Panc1 (cell line): ENCODE data around the gene RAB4B. TPM values are rescaled to one million over a fixed set of nuclear protein-coding genes. Genes with fewer than 3 reads are reported as not detected.
"Not testable (repeated sequence)": the region's sequence is repeated elsewhere in the genome, so short reads cannot be mapped to it uniquely, and the experiment has no call there.

Experiments
- ATAC-seq: fragments of 200-7000 bp; cut with Tn5 transposase; 2 replicates; pipeline ENCODE4 v1.9.1; 2020; ENCODE audit warnings: mild to moderate bottlenecking, moderate library complexity
- BruUV-seq: library from RNA; stranded (reverse); fragments of 400-500 nt; replicated peaks from 2 replicates; lab custom pipeline; 2021; lab: Mats Ljungman, UMichigan
- CTCF ChIA-PET: fragments of 300-600 bp; sonication (Branson Sonifier 250); formaldehyde crosslinking; loops from one replicate; lab custom pipeline; 2022; ENCODE audit warnings: antibody characterized with exemption; lab: Charles Lee
- POLR2A ChIA-PET: fragments of 300-600 bp; sonication (Branson Sonifier 250); formaldehyde crosslinking; loops from one replicate; lab custom pipeline; 2022; ENCODE audit warnings: antibody characterized with exemption; lab: Charles Lee
- DNase-seq: peaks from one replicate; pipeline ENCODE4 v3.0.0-alpha.2; 2010; ENCODE audit warnings: low read depth, low spot score
- H3K27ac ChIP-seq: 2 replicates; pipeline ENCODE4 v1.5.1; 2011; ENCODE audit warnings: mild to moderate bottlenecking, low read length, inconsistent platforms
- H3K27me3 ChIP-seq: fragments of 200-500 bp; sonication (Bioruptor generic); 2 replicates; pipeline ENCODE4 v1.6.0; 2014; ENCODE audit warnings: low read length, inconsistent platforms; ENCODE audit not compliant: control insufficient read depth, insufficient read depth
- H3K36me3 ChIP-seq: fragments of 200-500 bp; sonication (Bioruptor generic); 2 replicates; pipeline ENCODE4 v1.5.1; 2014; ENCODE audit warnings: inconsistent platforms, mild to moderate bottlenecking, low read length, moderate library complexity; ENCODE audit not compliant: control insufficient read depth, insufficient read depth
- H3K4me1 ChIP-seq: 2 replicates; pipeline ENCODE4 v1.5.1; 2011; ENCODE audit warnings: inconsistent platforms, mild to moderate bottlenecking, low read length, moderate library complexity; ENCODE audit not compliant: control insufficient read depth, insufficient read depth
- H3K4me3 ChIP-seq, 2 experiments: 2 replicates each; pipeline ENCODE4 v1.5.1; 2011 to 2012; ENCODE audit warnings: low read depth in 2 of 2, low read length in 2 of 2, mild to moderate bottlenecking in 2 of 2, inconsistent platforms in 1 of 2, moderate library complexity in 1 of 2
- H3K9me3 ChIP-seq: fragments of 200-500 bp; sonication (Bioruptor generic); 2 replicates; pipeline ENCODE4 v1.5.1; 2014; ENCODE audit warnings: low read depth, mild to moderate bottlenecking, inconsistent platforms, low read length, moderate library complexity; ENCODE audit not compliant: control insufficient read depth, insufficient read depth
- POLR2AphosphoS5 ChIP-seq: IDR thresholded peaks from 2 replicates; pipeline ENCODE4 v1.6.1; 2012; ENCODE audit warnings: mild to moderate bottlenecking, low read depth, low read length, moderate library complexity
- SIN3A ChIP-seq: IDR thresholded peaks from 2 replicates; pipeline ENCODE4 v1.6.1; 2012; ENCODE audit warnings: low read depth, mild to moderate bottlenecking, low read length, moderate library complexity, borderline replicate concordance; ENCODE audit not compliant: insufficient read depth
- TCF7L2 ChIP-seq: IDR thresholded peaks from 2 replicates; pipeline ENCODE4 v1.6.1; 2011; ENCODE audit warnings: mild to moderate bottlenecking, low read depth, low read length, inconsistent platforms
- in situ Hi-C: cut with HindIII; loops from 2 replicates; pipeline ENCODE4 v1.10.0; 2016; ENCODE audit warnings: low sequenced_read_pairs, low pct_unique_long_range_greater_than_20kb
- intact Hi-C: fragments of 100-400 bp; cut with micrococcal nuclease; formaldehyde crosslinking; loops from one replicate; pipeline ENCODE4 v1.10.0; 2022; ENCODE audit not compliant: unreplicated experiment
- total RNA-seq: library from RNA; stranded (reverse); gene quantifications from one replicate; pipeline ENCODE4 v1.2.1, GENCODE V29; 2021; ENCODE audit not compliant: unreplicated experiment
- TF ChIP-seq, protein P1 (sequence below), 2 experiments: IDR thresholded peaks; 2 replicates each; pipeline ENCODE4 v1.6.1; 2011 to 2012; ENCODE audit warnings: low read depth in 2 of 2, control low read depth in 1 of 2, low read length in 1 of 2, mild to moderate bottlenecking in 1 of 2, moderate library complexity in 1 of 2; ENCODE audit not compliant: insufficient read depth in 1 of 2
- TF ChIP-seq, protein P2 (sequence below): fragments of 450-650 bp; IDR thresholded peaks from 2 replicates; pipeline ENCODE4 v1.5.1; 2017; ENCODE audit warnings: mild to moderate bottlenecking

RAB4B gene
- total RNA-seq, 1 experiment from 2014 or later, result 24.8 TPM

DNA sequence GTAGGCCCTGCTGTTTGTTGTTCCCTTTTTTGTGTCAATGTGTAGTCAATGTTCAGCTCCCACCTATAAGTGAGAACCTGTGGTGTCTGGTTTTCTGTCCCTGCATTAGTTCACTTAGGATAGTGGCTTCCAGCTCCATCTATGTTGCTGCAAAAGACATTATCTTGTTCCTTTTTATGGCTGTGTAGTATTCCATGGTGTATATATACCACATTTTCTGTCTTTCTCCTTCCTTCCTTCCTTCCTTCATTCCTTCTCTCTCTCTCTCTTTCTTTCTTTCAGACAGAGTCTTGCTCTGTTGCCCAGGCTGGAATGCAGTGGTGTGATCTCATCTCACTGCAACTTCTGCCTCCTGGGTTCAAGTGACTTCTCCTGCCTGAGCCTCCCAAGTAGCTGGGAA is 51.2 kb downstream of the RAB4B start:
- no peak for DNase-seq
- BruUV-seq, result no TSS peak
- no peaks in the 10 kb centered on the region for H3K9me3 ChIP-seq
- H3K36me3 ChIP-seq, result no peaks in the 10 kb centered on the region
- H3K27me3 ChIP-seq, result no peaks in the 10 kb centered on the region
- intact Hi-C loops, result no loop called here
- H3K4me1 ChIP-seq, result no peaks in the 10 kb centered on the region
- no peak overlapping the region for H3K4me3 ChIP-seq
- TF ChIP-seq TCF7L2 (no peak), POLR2AphosphoS5 (no peak), SIN3A (no peak)
- TF ChIP-seq, protein P1, sequence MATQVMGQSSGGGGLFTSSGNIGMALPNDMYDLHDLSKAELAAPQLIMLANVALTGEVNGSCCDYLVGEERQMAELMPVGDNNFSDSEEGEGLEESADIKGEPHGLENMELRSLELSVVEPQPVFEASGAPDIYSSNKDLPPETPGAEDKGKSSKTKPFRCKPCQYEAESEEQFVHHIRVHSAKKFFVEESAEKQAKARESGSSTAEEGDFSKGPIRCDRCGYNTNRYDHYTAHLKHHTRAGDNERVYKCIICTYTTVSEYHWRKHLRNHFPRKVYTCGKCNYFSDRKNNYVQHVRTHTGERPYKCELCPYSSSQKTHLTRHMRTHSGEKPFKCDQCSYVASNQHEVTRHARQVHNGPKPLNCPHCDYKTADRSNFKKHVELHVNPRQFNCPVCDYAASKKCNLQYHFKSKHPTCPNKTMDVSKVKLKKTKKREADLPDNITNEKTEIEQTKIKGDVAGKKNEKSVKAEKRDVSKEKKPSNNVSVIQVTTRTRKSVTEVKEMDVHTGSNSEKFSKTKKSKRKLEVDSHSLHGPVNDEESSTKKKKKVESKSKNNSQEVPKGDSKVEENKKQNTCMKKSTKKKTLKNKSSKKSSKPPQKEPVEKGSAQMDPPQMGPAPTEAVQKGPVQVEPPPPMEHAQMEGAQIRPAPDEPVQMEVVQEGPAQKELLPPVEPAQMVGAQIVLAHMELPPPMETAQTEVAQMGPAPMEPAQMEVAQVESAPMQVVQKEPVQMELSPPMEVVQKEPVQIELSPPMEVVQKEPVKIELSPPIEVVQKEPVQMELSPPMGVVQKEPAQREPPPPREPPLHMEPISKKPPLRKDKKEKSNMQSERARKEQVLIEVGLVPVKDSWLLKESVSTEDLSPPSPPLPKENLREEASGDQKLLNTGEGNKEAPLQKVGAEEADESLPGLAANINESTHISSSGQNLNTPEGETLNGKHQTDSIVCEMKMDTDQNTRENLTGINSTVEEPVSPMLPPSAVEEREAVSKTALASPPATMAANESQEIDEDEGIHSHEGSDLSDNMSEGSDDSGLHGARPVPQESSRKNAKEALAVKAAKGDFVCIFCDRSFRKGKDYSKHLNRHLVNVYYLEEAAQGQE (IDR thresholded peaks at IDR 0.05; ENCODE audit: insufficient read depth in 1 of 2, low read depth in 2 of 2, low read length in 1 of 2), result no peak
- TF ChIP-seq, protein P2, sequence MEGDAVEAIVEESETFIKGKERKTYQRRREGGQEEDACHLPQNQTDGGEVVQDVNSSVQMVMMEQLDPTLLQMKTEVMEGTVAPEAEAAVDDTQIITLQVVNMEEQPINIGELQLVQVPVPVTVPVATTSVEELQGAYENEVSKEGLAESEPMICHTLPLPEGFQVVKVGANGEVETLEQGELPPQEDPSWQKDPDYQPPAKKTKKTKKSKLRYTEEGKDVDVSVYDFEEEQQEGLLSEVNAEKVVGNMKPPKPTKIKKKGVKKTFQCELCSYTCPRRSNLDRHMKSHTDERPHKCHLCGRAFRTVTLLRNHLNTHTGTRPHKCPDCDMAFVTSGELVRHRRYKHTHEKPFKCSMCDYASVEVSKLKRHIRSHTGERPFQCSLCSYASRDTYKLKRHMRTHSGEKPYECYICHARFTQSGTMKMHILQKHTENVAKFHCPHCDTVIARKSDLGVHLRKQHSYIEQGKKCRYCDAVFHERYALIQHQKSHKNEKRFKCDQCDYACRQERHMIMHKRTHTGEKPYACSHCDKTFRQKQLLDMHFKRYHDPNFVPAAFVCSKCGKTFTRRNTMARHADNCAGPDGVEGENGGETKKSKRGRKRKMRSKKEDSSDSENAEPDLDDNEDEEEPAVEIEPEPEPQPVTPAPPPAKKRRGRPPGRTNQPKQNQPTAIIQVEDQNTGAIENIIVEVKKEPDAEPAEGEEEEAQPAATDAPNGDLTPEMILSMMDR, result no peak
- H3K27ac ChIP-seq, result no peak overlapping the region; the same call in 1 of the 2 replicates
- POLR2A ChIA-PET, result no interaction called here
- in situ Hi-C loops, result no loop called here
- CTCF ChIA-PET, result no interaction called here
- ATAC-seq, result no peak

DNA sequence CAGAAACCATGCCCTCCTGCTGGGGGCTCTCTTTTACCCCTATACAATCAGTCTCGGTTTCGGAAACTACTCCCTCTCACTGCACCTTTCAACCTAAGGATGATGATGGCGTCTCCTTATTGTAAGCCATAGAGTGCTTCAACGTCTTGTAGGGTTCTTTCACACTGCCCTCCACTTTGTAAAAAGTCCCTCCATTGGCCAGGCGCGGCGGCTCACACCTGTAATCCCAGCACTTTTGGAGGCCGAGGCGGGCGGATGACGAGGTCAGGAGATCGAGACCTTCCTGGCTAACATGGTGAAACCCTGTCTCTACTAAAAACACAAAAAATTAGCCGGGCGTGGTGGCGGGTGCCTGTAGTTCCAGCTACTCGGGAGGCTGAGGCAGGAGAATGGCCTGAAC is 52.7 kb downstream of the RAB4B start:
- CTCF ChIA-PET, H3K4me3 ChIP-seq, intact Hi-C loops, H3K27ac ChIP-seq, POLR2A ChIA-PET, H3K36me3 ChIP-seq, BruUV-seq, DNase-seq, ATAC-seq, in situ Hi-C loops, H3K27me3 ChIP-seq, H3K4me1 ChIP-seq, H3K9me3 ChIP-seq: not testable (repeated sequence)

DNA sequence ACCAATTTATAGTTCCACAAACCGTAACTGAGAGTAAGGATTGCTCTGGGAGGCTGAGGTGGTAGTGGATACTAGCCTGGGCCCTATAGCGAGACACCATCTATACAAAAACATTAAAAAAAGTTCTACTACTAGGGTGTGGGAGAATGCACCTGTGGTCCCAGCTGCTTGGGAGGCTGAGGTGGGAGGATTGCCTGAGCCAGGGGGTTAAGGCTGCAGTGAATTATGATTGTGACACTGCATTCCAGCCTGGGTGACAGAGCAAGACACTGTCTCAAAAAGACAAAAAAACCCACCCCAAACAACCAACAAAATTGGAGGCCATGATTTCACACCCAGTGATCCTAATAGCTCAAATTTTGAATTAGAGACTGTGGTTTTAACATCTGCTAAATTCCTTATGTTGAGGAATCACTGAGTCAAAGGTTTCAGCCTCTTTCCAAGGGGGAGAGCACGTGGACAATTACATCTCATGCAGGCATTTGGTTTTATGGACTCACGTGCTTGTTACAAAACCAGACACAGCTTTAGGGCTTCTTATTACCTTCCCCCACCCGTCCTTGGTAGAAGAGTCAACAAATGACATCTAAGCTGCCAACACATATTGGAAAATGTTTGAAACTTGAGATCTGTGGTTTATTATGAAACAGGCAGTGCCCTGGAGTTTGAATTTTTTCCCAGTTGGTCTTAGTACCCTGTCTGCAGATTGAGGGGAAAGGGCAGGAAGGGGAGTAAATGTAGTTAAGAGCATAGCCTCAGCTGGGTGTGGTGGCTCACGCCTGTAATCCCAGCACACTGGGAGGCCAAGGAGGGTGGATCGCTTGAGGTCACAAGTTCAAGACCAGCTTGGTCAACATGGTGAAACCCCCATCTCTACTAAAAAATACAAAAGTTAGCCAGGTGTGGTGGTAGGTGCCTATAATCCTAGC is 53.7 kb downstream of the RAB4B start:
- ATAC-seq, result peak; percentile 34
- no TSS peak for BruUV-seq
- Histone ChIP-seq H3K27me3 (no peaks in the 10 kb centered on the region), H3K4me1 (no peaks in the 10 kb centered on the region), H3K36me3 (no peaks in the 10 kb centered on the region), H3K9me3 (no peaks in the 10 kb centered on the region), H3K27ac (peak overlapping the region; percentile 29; the same call in 1 of the 2 replicates), H3K4me3 (no peak overlapping the region)
- no peak for TF ChIP-seq SIN3A
- TF ChIP-seq TCF7L2, result no peak; the same call in 1 of the 2 replicates
- TF ChIP-seq POLR2AphosphoS5, result no peak
- TF ChIP-seq, protein P2, result no peak
- TF ChIP-seq, protein P1 (IDR thresholded peaks at IDR 0.05; ENCODE audit: insufficient read depth in 1 of 2, low read depth in 2 of 2, low read length in 1 of 2), result no peak
- ChIA-PET POLR2A (no interaction called here), CTCF (no interaction called here)
- DNase-seq, result peak; percentile 59
- intact Hi-C loops (no loop called here), in situ Hi-C loops (no loop called here)
